ENCODE measurements around the gene PCCA.

The PCCA gene

DNA sequence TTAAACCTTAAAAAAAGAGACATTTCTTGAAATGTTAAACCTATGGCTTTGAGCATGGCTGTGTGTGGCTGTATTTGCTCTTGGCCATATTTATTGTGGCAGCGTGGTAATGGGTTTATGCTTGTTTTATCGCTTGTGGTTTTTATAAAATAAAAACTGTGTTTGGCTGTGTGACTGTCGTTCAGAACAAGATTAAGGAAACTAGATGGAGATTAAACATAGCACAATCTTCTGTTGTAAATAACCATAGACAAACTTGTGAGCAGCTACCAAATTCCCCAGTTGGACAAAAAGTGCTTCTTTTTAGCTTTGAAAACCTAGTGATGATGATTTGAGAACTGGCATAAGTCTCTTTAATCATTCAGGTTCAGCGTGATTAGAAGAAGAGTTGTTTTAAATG lies 308.7 kb downstream of the PCCA start:
- no peak overlapping the region for H3K4ac ChIP-seq (ENCODE audit: low read depth, low read length)
- H3K27me3 ChIP-seq (ENCODE audit: insufficient read depth, low read length, poor library complexity) = no peaks in the 10 kb centered on the region
- H3K56ac ChIP-seq (ENCODE audit: low read length) = no peak overlapping the region
- no peak overlapping the region for H2BK120ac ChIP-seq (ENCODE audit: low read depth, low read length)
- no peak overlapping the region for H3K23ac ChIP-seq (ENCODE audit: low read length)
- H3K4me2 ChIP-seq (ENCODE audit: low read length) = no peak overlapping the region
- no peak overlapping the region for H3K18ac ChIP-seq (ENCODE audit: low read length)
- H3K9ac ChIP-seq (ENCODE audit: low read length) = no peak overlapping the region
- no peak overlapping the region for H2BK15ac ChIP-seq (replicated peaks; ENCODE audit: low read depth)
- no peak for DNase-seq
- H3K79me1 ChIP-seq (ENCODE audit: low read length) = no peaks in the 10 kb centered on the region
- no peaks in the 10 kb centered on the region for H3K79me2 ChIP-seq (ENCODE audit: control insufficient read depth, insufficient read depth, low read length)
- H4K8ac ChIP-seq (ENCODE audit: low read depth, low read length) = no peak overlapping the region
- H2BK5ac ChIP-seq (ENCODE audit: low read length) = no peak overlapping the region
- no peaks in the 10 kb centered on the region for H3K4me1 ChIP-seq (ENCODE audit: control insufficient read depth, low read depth, low read length)
- no peak overlapping the region for H3K4me3 ChIP-seq (ENCODE audit: low read length)
- WGBS (ENCODE audit: extremely low coverage, insufficient coverage, low lambda C conversion rate) = 100% methylated on average over 1 of the region's 4 CpGs
- H4K5ac ChIP-seq (ENCODE audit: low read length) = no peak overlapping the region
- no peak overlapping the region for H2AK5ac ChIP-seq (ENCODE audit: low read length)
- no peak overlapping the region for H3K27ac ChIP-seq (ENCODE audit: low read depth, low read length)
- no peaks in the 10 kb centered on the region for H3K36me3 ChIP-seq (ENCODE audit: control insufficient read depth, insufficient read depth, low read length)

DNA sequence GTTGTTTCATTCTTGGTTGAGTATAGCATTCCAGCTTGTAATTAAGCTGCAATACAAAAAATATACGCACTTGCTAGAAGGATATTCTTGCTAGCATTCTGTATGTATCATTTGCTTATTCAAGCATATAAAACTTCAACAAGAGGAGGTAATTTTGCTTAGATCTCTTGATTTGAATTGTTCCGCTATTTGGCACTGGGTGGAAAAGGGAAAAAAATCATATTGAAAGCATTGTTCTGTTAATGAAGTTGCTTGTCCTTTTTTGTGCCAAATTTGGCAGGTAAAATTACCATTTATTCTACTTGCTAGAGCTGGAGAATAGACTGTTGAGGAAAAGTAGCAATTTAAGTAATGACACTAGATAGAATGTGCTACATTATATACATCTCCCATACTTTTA lies 309.5 kb downstream of the PCCA start:
- H3K9ac ChIP-seq (ENCODE audit: low read length) = no peak overlapping the region
- no peak overlapping the region for H2AK5ac ChIP-seq (ENCODE audit: low read length)
- no peak overlapping the region for H3K27ac ChIP-seq (ENCODE audit: low read depth, low read length)
- H3K56ac ChIP-seq (ENCODE audit: low read length) = no peak overlapping the region
- no peaks in the 10 kb centered on the region for H3K79me1 ChIP-seq (ENCODE audit: low read length)
- H3K4me1 ChIP-seq (ENCODE audit: control insufficient read depth, low read depth, low read length) = no peaks in the 10 kb centered on the region
- H3K27me3 ChIP-seq (ENCODE audit: insufficient read depth, low read length, poor library complexity) = no peaks in the 10 kb centered on the region
- no peak overlapping the region for H4K5ac ChIP-seq (ENCODE audit: low read length)
- H3K79me2 ChIP-seq (ENCODE audit: control insufficient read depth, insufficient read depth, low read length) = no peaks in the 10 kb centered on the region
- H3K4me2 ChIP-seq (ENCODE audit: low read length) = no peak overlapping the region
- no peaks in the 10 kb centered on the region for H3K36me3 ChIP-seq (ENCODE audit: control insufficient read depth, insufficient read depth, low read length)
- no peak overlapping the region for H3K18ac ChIP-seq (ENCODE audit: low read length)
- no peak overlapping the region for H3K4me3 ChIP-seq (ENCODE audit: low read length)
- no CpG with 5 or more reads among the region's 2 CpGs for WGBS (ENCODE audit: extremely low coverage, insufficient coverage, low lambda C conversion rate)
- no peak overlapping the region for H3K4ac ChIP-seq (ENCODE audit: low read depth, low read length)
- no peak for DNase-seq
- H4K8ac ChIP-seq (ENCODE audit: low read depth, low read length) = no peak overlapping the region
- no peak overlapping the region for H2BK5ac ChIP-seq (ENCODE audit: low read length)
- H2BK120ac ChIP-seq (ENCODE audit: low read depth, low read length) = no peak overlapping the region
- no peak overlapping the region for H3K23ac ChIP-seq (ENCODE audit: low read length)
- H2BK15ac ChIP-seq (replicated peaks; ENCODE audit: low read depth) = no peak overlapping the region

DNA sequence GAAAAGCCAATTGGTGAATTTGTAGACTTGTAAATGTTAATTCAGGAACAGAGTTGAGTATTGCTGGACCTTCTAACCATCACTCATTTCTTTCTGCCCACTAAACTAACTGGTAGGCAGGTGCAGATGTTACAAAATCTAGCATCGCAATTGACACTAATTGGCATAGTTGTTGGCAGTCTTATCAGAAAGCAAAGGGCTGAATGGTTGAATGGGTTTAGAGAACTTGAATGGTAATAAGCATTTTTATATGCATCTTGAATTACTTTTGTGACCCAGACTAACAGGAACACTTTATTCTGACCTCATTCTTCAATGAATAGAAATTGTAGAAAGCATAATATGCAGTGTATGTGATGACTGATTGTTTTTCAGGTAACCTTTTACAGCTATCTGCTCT lies 310.6 kb downstream of the PCCA start:
- Histone ChIP-seq H3K4me2 (ENCODE audit: low read length) (no peak overlapping the region), H2BK5ac (ENCODE audit: low read length) (no peak overlapping the region), H3K27ac (ENCODE audit: low read depth, low read length) (no peak overlapping the region), H3K4me1 (ENCODE audit: control insufficient read depth, low read depth, low read length) (no peaks in the 10 kb centered on the region), H3K18ac (ENCODE audit: low read length) (no peak overlapping the region), H3K4me3 (ENCODE audit: low read length) (no peak overlapping the region), H3K56ac (ENCODE audit: low read length) (no peak overlapping the region), H3K4ac (ENCODE audit: low read depth, low read length) (no peak overlapping the region), H4K8ac (ENCODE audit: low read depth, low read length) (no peak overlapping the region), H3K36me3 (ENCODE audit: control insufficient read depth, insufficient read depth, low read length) (no peaks in the 10 kb centered on the region), H3K79me1 (ENCODE audit: low read length) (no peaks in the 10 kb centered on the region), H3K79me2 (ENCODE audit: control insufficient read depth, insufficient read depth, low read length) (no peaks in the 10 kb centered on the region), H2BK120ac (ENCODE audit: low read depth, low read length) (no peak overlapping the region), H2AK5ac (ENCODE audit: low read length) (no peak overlapping the region), H2BK15ac (replicated peaks; ENCODE audit: low read depth) (no peak overlapping the region), H4K5ac (ENCODE audit: low read length) (no peak overlapping the region), H3K23ac (ENCODE audit: low read length) (no peak overlapping the region), H3K27me3 (ENCODE audit: insufficient read depth, low read length, poor library complexity) (no peaks in the 10 kb centered on the region), H3K9ac (ENCODE audit: low read length) (no peak overlapping the region)
- no CpG with 5 or more reads among the region's 1 CpG for WGBS (ENCODE audit: extremely low coverage, insufficient coverage, low lambda C conversion rate)
- DNase-seq = no peak

- Histone ChIP-seq H3K27ac (ENCODE audit: low read depth, low read length) (no peak overlapping the region), H3K79me1 (ENCODE audit: low read length) (no peaks in the 10 kb centered on the region), H3K56ac (ENCODE audit: low read length) (no peak overlapping the region), H2BK15ac (replicated peaks; ENCODE audit: low read depth) (no peak overlapping the region), H3K9ac (ENCODE audit: low read length) (no peak overlapping the region), H3K18ac (ENCODE audit: low read length) (no peak overlapping the region), H4K8ac (ENCODE audit: low read depth, low read length) (no peak overlapping the region), H2AK5ac (ENCODE audit: low read length) (no peak overlapping the region), H3K4ac (ENCODE audit: low read depth, low read length) (no peak overlapping the region), H3K27me3 (ENCODE audit: insufficient read depth, low read length, poor library complexity) (no peaks in the 10 kb centered on the region), H2BK5ac (ENCODE audit: low read length) (no peak overlapping the region), H2BK120ac (ENCODE audit: low read depth, low read length) (no peak overlapping the region), H3K4me2 (ENCODE audit: low read length) (no peak overlapping the region), H3K36me3 (ENCODE audit: control insufficient read depth, insufficient read depth, low read length) (no peaks in the 10 kb centered on the region), H3K4me3 (ENCODE audit: low read length) (no peak overlapping the region), H3K4me1 (ENCODE audit: control insufficient read depth, low read depth, low read length) (no peaks in the 10 kb centered on the region), H3K23ac (ENCODE audit: low read length) (no peak overlapping the region), H4K5ac (ENCODE audit: low read length) (no peak overlapping the region), H3K79me2 (ENCODE audit: control insufficient read depth, insufficient read depth, low read length) (no peaks in the 10 kb centered on the region)
- WGBS (ENCODE audit: extremely low coverage, insufficient coverage, low lambda C conversion rate) = no CpG with 5 or more reads among the region's 6 CpGs
- no peak for DNase-seq
Observed at GRCh38 chr13:100403675-100404074, 314.8 kb downstream of the PCCA start.

DNA sequence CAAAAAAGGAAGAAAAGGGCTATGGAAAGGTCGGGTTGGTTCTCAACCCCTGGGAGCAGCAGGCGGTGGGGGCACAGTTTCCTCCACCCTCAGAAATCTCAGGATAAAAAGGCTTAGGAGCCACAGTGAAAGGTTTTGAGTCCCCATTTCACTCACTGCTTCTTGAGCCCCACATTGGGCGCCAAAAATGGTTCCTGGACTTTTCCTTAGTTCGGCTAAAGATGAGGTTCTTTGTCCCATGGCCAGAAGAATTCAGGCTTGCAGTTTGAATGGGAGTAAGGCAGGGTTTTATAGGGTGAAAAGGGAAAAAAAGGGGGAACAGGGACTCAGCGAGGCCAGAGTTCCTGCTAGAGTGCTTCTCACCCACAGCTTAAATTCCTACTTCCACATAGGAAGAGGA lies 320.2 kb downstream of the PCCA start:
- Histone ChIP-seq H3K23ac (ENCODE audit: low read length) (no peak overlapping the region), H3K79me2 (ENCODE audit: control insufficient read depth, insufficient read depth, low read length) (no peaks in the 10 kb centered on the region), H4K5ac (ENCODE audit: low read length) (no peak overlapping the region), H3K56ac (ENCODE audit: low read length) (no peak overlapping the region), H3K27ac (ENCODE audit: low read depth, low read length) (no peak overlapping the region), H3K79me1 (ENCODE audit: low read length) (no peaks in the 10 kb centered on the region), H2BK15ac (replicated peaks; ENCODE audit: low read depth) (no peak overlapping the region), H3K4me1 (ENCODE audit: control insufficient read depth, low read depth, low read length) (no peaks in the 10 kb centered on the region), H3K36me3 (ENCODE audit: control insufficient read depth, insufficient read depth, low read length) (no peaks in the 10 kb centered on the region), H3K4me2 (ENCODE audit: low read length) (no peak overlapping the region), H3K9ac (ENCODE audit: low read length) (no peak overlapping the region), H2BK120ac (ENCODE audit: low read depth, low read length) (no peak overlapping the region), H3K27me3 (ENCODE audit: insufficient read depth, low read length, poor library complexity) (no peaks in the 10 kb centered on the region), H4K8ac (ENCODE audit: low read depth, low read length) (no peak overlapping the region), H3K18ac (ENCODE audit: low read length) (no peak overlapping the region), H3K4me3 (ENCODE audit: low read length) (no peak overlapping the region), H2AK5ac (ENCODE audit: low read length) (no peak overlapping the region), H2BK5ac (ENCODE audit: low read length) (no peak overlapping the region), H3K4ac (ENCODE audit: low read depth, low read length) (no peak overlapping the region)
- peak; percentile 52 for DNase-seq
- no CpG with 5 or more reads among the region's 5 CpGs for WGBS (ENCODE audit: extremely low coverage, insufficient coverage, low lambda C conversion rate)

DNA sequence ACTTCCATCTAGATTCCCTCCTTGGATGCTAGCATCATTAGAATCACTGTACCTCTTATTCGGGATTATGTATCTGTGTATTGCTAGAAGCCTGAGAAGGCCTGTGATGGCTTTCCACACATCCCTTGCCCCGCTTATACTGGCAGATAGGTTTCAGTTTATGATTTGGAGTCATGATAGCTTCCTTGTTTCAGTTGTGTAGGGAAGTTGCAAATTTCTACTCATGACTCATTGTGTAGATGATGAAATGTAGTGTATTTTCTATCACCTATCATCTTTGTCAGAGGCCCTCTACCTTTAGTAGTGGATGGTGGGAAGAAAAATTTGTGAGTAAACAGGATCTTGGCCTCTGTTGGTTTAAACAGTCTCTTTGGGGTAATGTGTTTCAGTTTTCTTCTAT lies 334.5 kb downstream of the PCCA start:
- Histone ChIP-seq H3K9ac (ENCODE audit: low read length) (no peak overlapping the region), H4K5ac (ENCODE audit: low read length) (no peak overlapping the region), H3K4ac (ENCODE audit: low read depth, low read length) (no peak overlapping the region), H4K8ac (ENCODE audit: low read depth, low read length) (no peak overlapping the region), H2BK120ac (ENCODE audit: low read depth, low read length) (no peak overlapping the region), H3K23ac (ENCODE audit: low read length) (no peak overlapping the region), H3K27ac (ENCODE audit: low read depth, low read length) (no peak overlapping the region), H3K56ac (ENCODE audit: low read length) (no peak overlapping the region), H3K79me2 (ENCODE audit: control insufficient read depth, insufficient read depth, low read length) (no peaks in the 10 kb centered on the region), H3K4me2 (ENCODE audit: low read length) (no peak overlapping the region), H3K4me3 (ENCODE audit: low read length) (no peak overlapping the region), H3K27me3 (ENCODE audit: insufficient read depth, low read length, poor library complexity) (no peaks in the 10 kb centered on the region), H3K18ac (ENCODE audit: low read length) (no peak overlapping the region), H3K36me3 (ENCODE audit: control insufficient read depth, insufficient read depth, low read length) (no peaks in the 10 kb centered on the region), H2BK5ac (ENCODE audit: low read length) (no peak overlapping the region), H2BK15ac (replicated peaks; ENCODE audit: low read depth) (no peak overlapping the region), H3K79me1 (ENCODE audit: low read length) (no peaks in the 10 kb centered on the region), H3K4me1 (ENCODE audit: control insufficient read depth, low read depth, low read length) (no peaks in the 10 kb centered on the region), H2AK5ac (ENCODE audit: low read length) (no peak overlapping the region)
- no CpG with 5 or more reads among the region's 2 CpGs for WGBS (ENCODE audit: extremely low coverage, insufficient coverage, low lambda C conversion rate)
- DNase-seq = no peak

Data from mesendoderm (in vitro differentiated cells).